Measurements from ENCODE around the gene WFDC6.

DNA sequence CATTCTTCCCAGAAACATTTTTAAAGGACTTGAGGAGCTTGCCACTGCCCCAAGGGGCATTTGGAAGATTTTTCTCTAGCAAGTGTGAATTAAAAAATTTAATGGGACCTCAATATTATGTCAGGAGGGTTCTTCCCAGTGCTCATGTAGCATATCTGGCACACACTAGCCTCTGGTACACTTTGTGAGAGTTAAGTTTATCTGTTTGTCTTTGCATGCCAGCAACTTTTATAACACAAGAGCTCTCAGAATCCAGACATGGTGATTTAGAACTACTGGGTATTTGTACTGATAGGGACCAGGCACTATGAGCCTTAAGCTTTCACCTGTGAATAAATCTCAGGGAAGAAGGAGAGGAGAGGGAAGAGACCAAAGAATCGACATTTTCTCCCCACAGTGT, 36.7 kb downstream of the WFDC6 start:
- TF ChIP-seq, protein P1, sequence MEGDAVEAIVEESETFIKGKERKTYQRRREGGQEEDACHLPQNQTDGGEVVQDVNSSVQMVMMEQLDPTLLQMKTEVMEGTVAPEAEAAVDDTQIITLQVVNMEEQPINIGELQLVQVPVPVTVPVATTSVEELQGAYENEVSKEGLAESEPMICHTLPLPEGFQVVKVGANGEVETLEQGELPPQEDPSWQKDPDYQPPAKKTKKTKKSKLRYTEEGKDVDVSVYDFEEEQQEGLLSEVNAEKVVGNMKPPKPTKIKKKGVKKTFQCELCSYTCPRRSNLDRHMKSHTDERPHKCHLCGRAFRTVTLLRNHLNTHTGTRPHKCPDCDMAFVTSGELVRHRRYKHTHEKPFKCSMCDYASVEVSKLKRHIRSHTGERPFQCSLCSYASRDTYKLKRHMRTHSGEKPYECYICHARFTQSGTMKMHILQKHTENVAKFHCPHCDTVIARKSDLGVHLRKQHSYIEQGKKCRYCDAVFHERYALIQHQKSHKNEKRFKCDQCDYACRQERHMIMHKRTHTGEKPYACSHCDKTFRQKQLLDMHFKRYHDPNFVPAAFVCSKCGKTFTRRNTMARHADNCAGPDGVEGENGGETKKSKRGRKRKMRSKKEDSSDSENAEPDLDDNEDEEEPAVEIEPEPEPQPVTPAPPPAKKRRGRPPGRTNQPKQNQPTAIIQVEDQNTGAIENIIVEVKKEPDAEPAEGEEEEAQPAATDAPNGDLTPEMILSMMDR (IDR thresholded peaks at IDR 0.05) = no peak
- TF ChIP-seq POLR2A (IDR thresholded peaks at IDR 0.05) = no peak

Data from right lobe of liver (tissue), 4 donors.